ENCODE results near the gene NMNAT3. TPM values are rescaled to one million over a fixed set of nuclear protein-coding genes. Genes with fewer than 3 reads are reported as not detected.

NMNAT3 gene
- 1 to 10 TPM; 4.3 to 4.9 TPM for total RNA-seq
- long read RNA-seq, donor 1, partial matches to known transcripts = 0 of 3 reads
- long read RNA-seq, donor 1, other reads (novel, unspliced or antisense) = 3 of 3 reads
- long read RNA-seq, donor 2, transcript NMNAT3-201 (6 exons, 1,569 nt) = major isoform, 12 of 23 reads
- long read RNA-seq, donor 2, partial matches to known transcripts = 0 of 23 reads
- long read RNA-seq, donor 2, other reads (novel, unspliced or antisense) = 7 of 23 reads

DNA sequence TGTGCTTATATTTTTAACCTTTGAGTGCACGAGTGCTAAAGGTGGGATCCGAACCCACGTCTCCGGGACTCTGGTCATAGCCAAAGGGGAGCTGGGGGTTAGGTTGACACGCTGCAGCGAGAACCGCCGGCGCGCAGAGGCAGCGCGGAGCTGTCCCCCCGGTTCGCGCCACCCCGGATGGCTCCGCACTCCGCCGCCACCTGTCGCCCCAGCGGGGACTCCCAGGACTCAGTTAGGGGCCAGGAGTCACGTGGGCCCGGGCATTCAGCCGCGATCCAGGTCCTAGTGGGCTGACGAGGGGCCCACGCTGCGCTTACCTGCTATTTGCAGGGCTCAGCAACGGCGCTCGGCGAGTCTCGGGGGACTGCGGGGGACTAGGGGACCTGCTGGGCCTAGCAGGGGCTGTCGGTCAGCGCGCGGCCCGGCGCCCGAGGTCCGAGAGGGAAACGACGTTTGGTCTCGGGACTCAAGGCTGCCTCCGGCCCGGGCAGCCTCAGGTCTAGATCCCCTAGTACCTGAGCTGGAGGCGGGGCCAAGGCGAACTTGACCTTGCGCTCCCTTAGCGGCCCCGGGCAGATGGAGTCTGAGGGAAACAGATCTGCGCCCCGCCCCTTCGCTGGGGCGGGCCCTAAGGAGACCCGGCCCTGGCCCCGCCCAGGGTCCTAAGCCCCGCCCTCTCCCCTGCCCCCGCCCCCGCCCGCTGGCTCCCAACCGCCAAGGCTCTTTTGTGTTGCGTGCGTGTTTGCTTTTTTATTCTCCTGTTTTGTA lies at the start of gene NMNAT3:
TSS of gene NMNAT3 (minus strand) at position 585 of the 768 bp plus-strand sequence. CDS start 50,248 bp downstream, outside the sequence.
- DNase-seq (ENCODE audit: low spot score) = peak; percentile 93
- intact Hi-C loops (cut with DNase I) = no loop called here

DNA sequence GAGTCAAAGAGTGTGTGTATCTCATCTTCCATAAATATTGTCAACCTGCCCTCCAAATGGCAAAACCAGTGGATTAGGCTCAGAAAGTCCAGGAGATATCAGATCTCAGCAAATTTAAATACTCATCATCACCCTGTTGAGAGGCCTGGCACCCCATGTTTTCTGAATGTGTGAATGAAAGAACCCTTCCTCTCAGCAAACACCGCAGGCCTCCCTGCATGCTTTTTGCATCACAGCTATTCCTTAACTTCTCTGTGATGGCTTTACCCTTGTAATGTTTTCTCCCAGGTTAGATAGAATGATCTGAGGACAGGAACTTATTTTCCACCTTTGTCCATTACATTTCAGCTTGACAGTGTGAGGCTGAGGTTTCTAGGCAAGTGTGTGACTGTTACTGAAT lies 43.6 kb upstream of the NMNAT3 start:
- no peak for DNase-seq (ENCODE audit: low spot score)
- intact Hi-C loops (cut with DNase I) = no loop called here

GRCh38 chr3:139718415-139718814 lies 40.6 kb upstream of the NMNAT3 start:
- no peak for DNase-seq (ENCODE audit: low spot score)
- intact Hi-C loops (cut with DNase I) = no loop called here

DNA sequence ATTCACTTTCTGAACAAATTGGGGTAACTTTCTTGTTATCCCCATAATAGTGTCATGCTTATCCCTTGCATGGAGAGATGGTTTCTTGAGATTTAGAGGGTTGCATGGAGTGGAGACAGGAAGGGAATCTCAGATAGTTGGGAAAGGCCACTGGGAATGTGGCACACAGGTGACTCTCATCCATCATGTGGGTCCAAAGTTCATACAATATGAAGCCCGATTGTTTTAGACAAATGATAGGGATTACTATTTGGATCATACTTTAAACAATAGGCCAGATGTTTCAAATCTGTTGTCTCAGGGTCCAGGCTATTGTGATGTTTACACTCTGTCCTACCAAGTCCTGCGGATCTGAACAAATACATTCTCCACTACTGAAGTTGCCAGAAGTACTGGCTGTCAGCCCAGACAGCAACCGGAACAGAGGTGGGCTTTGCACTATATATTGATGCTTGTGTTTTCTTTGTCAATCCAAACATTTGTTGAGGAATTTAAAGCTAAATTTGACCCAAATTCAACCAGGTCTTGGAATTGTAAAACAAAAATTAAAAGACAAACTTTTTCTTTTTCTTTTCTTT lies 39.2 kb upstream of the NMNAT3 start:
- no peak for DNase-seq (ENCODE audit: low spot score)
- intact Hi-C loops (cut with DNase I) = no loop called here

DNA sequence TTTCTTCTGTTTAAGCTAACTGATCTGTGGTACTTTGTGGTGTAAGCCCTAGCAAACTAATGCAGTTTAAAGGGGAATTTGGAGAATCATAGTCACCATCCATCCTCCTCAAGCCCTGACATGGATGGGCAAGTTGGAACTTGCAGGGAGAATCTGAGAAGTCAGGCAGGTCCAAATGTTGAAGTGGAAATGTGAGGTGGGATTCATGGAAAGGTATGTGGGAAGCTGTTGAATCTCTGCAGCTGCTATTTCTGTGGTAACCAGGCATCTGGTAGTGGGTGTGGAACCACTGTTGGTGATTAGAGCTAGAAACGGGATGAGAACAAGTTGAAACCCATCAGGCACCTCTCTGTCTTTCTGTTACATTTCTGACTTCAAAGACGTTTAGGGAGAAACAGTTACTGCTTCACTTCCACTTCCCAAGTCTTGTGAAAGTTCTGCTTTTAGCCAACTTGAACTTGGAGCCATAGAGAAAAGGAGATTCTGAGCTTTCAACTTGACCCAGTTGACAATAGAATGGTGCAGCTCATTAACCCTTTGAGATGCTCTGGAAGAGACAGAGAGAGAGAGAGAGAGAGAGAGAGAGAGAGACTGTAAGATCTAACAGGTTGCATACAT lies 38.1 kb upstream of the NMNAT3 start:
- intact Hi-C loops (cut with DNase I) = no loop called here
- DNase-seq (ENCODE audit: low spot score) = no peak

DNA sequence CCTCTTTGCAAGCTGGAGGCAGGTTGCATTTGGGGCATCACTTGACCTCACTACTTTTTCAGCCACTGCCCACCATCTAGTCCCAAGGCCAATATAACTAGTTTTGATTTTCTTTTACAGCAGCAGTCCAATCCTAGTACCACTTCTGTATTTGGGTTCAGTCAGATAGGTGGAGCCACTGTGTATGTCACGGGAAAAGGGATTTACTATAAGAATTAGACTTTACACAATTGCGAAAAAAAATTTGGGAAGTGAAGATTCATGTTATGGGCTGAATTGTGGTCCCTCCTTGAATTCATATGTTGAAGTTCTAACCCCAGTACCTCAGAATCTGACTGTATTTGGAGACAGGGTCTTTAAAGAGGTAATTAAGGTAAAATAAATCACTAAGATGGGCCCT lies 37.4 kb upstream of the NMNAT3 start:
- intact Hi-C loops (cut with DNase I) = no loop called here
- DNase-seq (ENCODE audit: low spot score) = no peak

DNA sequence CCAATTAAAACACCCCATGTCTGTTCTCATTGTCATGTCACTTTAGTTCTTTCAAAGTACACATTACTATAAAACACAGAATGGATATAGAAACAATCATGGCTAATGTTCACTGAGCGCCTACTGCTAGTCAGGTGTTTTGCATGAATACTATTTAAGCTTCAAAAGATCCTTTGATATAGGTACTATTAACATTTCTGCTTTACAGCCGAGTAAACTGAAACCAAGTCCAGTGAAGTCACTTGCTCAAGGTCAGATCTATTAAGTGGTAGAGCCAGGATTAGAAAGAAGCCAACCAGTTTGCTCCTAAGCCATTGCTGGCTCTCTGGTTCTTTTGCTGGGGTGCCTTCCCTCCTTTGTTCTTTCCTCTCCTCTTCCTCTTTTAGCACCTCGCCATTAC lies 32.4 kb upstream of the NMNAT3 start:
- no peak for DNase-seq (ENCODE audit: low spot score)

GRCh38 chr3:139705631-139706030 lies 27.9 kb upstream of the NMNAT3 start:
- DNase-seq (ENCODE audit: low spot score) = no peak
- intact Hi-C loops (cut with DNase I) = no loop called here

More for the DNA sequence above, 32.4 kb upstream of the NMNAT3 start:
- intact Hi-C loops (cut with DNase I) = no loop called here

- no peak for DNase-seq (ENCODE audit: low spot score)
- intact Hi-C loops (cut with DNase I) = no loop called here
Measured at GRCh38 chr3:139696314-139696604, 18.5 kb upstream of the NMNAT3 start.

- DNase-seq (ENCODE audit: low spot score) = no peak
- intact Hi-C loops (cut with DNase I) = no loop called here
Measured at GRCh38 chr3:139695426-139696313, 17.9 kb upstream of the NMNAT3 start.

GRCh38 chr3:139695007-139695406 lies 17.2 kb upstream of the NMNAT3 start:
- intact Hi-C loops (cut with DNase I) = no loop called here
- DNase-seq (ENCODE audit: low spot score) = no peak

DNA sequence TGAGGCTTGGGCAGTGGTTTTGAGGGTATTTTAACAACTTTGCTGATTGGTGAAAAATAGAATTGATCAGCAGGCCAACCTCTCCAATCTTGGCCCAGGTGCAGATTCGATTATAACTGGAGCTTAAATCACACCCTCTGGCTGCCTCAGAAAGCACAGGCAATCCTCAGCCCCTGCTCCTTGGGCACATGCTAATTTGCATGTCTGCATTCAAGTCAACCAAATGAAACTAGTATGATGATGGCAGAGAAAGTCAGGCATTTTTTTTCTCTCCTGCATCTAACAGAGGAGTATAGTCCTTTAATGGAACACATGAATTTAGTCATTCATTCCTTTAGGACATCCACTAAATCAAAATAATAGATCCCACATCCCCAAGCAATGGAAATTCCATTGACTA lies 16.8 kb upstream of the NMNAT3 start:
- DNase-seq (ENCODE audit: low spot score) = no peak
- intact Hi-C loops (cut with DNase I) = no loop called here

DNA sequence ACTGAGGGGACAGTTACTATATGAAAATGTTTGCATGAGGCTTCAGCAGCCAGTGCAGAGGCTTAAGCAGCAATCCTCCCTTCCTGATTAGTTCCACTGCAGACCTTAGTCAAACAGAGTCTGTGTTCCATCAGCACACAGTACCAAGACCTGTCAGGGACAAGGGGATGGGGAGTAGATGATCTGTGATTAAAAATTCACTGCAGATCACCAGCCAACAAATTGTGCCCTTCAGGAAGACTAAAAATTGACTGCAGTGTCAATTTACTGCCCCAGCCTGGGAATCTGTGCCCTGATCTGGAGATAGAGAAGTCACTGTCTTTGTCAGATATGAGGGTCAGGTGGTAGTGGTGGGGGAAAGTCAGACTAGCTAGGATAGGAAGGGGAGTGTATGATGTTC lies 13.8 kb upstream of the NMNAT3 start:
- intact Hi-C loops (cut with DNase I) = no loop called here
- DNase-seq (ENCODE audit: low spot score) = no peak

DNA sequence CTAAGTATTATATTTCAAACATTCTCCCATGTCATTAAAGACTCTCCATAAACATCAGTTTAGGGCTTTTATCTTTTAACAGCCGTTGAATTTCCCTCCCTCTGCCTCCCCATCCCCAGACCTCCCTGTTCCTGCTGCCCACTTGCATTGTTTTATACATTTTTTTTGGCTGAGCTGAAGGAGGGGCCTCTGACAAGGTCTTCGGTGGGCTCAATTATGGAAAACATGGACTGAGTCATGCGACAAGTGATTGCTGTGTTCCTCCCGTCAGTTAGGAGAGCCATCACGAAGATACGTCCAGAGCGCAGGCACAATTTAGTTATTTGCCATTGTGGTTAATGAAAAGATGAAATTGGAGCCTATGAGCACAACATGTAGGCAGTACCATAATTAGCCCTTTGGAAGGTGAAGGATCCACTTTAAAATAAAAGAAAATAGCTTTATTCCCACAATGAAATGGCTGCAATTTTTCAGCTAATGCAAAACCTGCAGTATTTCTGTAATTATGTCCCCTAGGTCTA lies 12.0 kb upstream of the NMNAT3 start:
- no peak for DNase-seq (ENCODE audit: low spot score)
- intact Hi-C loops (cut with DNase I) = no loop called here

DNA sequence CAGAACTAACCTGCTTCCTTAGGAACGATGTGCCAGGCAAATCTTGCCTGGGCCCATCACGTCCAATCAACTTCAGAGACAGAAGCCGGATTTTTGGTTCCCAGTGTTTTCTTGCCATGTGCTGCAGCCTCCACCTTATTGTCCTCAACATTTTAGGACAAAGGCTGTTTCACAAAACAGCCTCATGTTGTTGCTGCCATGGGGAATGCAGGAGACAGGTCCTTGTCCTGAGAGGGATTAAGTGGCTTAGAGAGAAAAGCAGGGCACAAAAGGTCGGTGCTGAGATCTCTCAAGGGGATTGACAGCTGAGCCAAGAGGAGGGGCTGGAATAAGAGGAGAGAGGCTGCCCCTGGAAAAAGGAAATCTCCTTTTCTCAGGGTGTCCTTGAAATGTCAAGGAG lies 11.3 kb upstream of the NMNAT3 start:
- no peak for DNase-seq (ENCODE audit: low spot score)
- intact Hi-C loops (cut with DNase I) = no loop called here

DNA sequence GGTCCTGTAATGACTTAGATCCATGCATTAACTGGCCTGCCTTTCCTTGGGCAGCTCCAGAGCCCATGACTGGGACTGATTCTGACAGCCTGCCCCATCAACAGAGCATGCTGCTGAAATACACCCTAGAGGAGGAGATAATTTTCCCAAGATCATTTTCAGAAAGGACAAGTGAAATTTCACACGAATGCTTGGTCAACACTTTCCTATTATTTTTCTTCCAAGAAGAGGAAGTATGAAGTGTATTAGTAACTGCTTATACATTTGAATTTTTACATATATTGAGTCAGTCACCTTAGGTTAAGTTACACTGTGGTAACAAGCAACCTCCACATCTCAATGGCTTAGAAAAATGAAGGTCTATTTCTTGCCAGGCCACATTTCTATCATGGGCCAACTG lies 9.7 kb upstream of the NMNAT3 start:
- no peak for DNase-seq (ENCODE audit: low spot score)
- intact Hi-C loops (cut with DNase I) = no loop called here

DNA sequence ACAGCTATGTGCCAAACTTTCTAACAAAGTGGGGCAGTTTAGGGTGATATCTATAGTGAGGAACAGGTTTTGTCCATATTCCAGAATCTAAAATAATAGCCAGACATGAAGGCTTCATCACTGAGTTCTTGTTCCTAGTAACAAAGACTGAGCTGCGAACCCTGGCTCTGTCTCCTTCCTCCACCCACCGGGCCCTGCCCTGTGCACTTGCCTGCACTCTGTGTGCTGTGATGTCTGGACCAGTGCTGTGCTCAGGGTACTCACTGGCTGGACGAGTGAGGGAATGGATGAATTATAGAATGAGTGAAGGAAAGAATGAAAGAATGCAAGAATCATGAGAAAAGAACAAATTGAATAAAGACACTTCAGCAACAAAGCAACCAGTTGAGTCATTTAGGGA lies 8.9 kb upstream of the NMNAT3 start:
- DNase-seq (ENCODE audit: low spot score) = no peak
- intact Hi-C loops (cut with DNase I) = no loop called here

- DNase-seq (ENCODE audit: low spot score) = no peak
Measured at GRCh38 chr3:139686206-139686605, 8.4 kb upstream of the NMNAT3 start.

DNA sequence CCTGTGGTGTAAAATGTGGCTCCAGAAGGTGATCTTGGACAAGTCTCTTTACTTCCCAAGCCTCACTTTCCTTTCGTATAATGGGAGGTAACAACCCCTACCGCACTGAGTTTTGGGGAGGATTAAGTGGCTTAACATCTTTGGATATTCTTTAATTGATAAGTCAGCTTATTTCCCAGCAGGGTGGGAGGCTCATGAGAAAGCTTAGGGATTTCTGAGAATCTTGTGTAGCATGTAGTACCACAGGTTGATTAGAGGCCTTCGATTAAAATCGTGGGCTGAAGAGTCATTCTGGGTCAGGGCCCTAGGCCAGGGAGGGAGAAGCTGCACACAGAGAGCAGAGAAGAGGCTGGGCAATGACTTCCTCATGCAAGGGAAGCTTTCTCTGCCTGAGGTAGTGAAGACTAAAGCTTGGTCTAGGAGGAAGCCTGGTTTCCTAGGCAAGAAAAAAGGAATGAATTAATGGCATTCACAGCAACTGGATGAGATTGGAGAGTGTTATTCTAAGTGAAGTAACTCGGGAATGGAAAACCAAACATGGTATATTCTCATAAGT lies 1.5 kb upstream of the NMNAT3 start:
- no peak for DNase-seq (ENCODE audit: low spot score)
- intact Hi-C loops (cut with DNase I) = no loop called here

More at GRCh38 chr3:139686206-139686605, 8.4 kb upstream of the NMNAT3 start:
- intact Hi-C loops (cut with DNase I) = no loop called here
